Chondrocyte (in vitro differentiated cells): ENCODE results near the gene WDR90. TPM values are rescaled to one million over a fixed set of nuclear protein-coding genes. Genes with fewer than 3 reads are reported as not detected.

Experiments
- DNase-seq: peaks from one replicate; pipeline ENCODE4 v3.0.0; 2021; ENCODE audit warnings: mixed read lengths, low spot score
- H3K27ac Mint-ChIP-seq: one replicate; pipeline ENCODE4 v1.8.0; 2021; ENCODE audit warnings: mild to moderate bottlenecking, moderate library complexity, mixed read lengths; ENCODE audit not compliant: unreplicated experiment
- H3K27me3 Mint-ChIP-seq: 2 replicates; pipeline ENCODE4 v1.8.0; 2021; ENCODE audit warnings: low read depth, mixed read lengths
- H3K36me3 Mint-ChIP-seq: 2 replicates; pipeline ENCODE4 v1.8.0; 2021; ENCODE audit warnings: low read depth, mixed read lengths
- H3K4me1 Mint-ChIP-seq: 2 replicates; pipeline ENCODE4 v1.8.0; 2021; ENCODE audit warnings: low read depth, mild to moderate bottlenecking, mixed read lengths
- H3K4me3 Mint-ChIP-seq: one replicate; pipeline ENCODE4 v1.8.0; 2021; ENCODE audit warnings: mild to moderate bottlenecking, moderate library complexity, mixed read lengths; ENCODE audit not compliant: unreplicated experiment
- H3K9me3 Mint-ChIP-seq: 2 replicates; pipeline ENCODE4 v1.8.0; 2021; ENCODE audit warnings: low read depth, mixed read lengths
- CTCF ChIP-seq: fragments of 200-600 bp; sonication (generic); IDR thresholded peaks from 2 replicates; pipeline ENCODE4 v1.5.0; 2021; ENCODE audit warnings: antibody characterized with exemption, mild to moderate bottlenecking, moderate library complexity
- total RNA-seq: library from RNA; stranded (reverse); gene quantifications from 3 replicates; pipeline ENCODE4 v1.2.1, GENCODE V29; 2021

The WDR90 gene
- total RNA-seq, 1 donor from 2014 or later, result 17.0 TPM

- H3K36me3 Mint-ChIP-seq, result peaks cover 2% of the 10 kb centered on the region
- no peak for TF ChIP-seq CTCF
- peaks cover 30% of the 10 kb centered on the region for H3K4me1 Mint-ChIP-seq
- no peak within 1 kb of the TSS for H3K27ac Mint-ChIP-seq
- no peak for DNase-seq
- H3K9me3 Mint-ChIP-seq, result no peaks in the 10 kb centered on the region
- H3K27me3 Mint-ChIP-seq, result no peaks in the 10 kb centered on the region
- no peak within 1 kb of the TSS for H3K4me3 Mint-ChIP-seq
These were observed 18.3 kb upstream of the WDR90 start, which contains the start of gene WFIKKN1 for GRCh38 chr16:630815-631405. Gene WFIKKN1 (plus strand): TSS chr16:630985. CDS start chr16:631254, 269 bp downstream.

DNA sequence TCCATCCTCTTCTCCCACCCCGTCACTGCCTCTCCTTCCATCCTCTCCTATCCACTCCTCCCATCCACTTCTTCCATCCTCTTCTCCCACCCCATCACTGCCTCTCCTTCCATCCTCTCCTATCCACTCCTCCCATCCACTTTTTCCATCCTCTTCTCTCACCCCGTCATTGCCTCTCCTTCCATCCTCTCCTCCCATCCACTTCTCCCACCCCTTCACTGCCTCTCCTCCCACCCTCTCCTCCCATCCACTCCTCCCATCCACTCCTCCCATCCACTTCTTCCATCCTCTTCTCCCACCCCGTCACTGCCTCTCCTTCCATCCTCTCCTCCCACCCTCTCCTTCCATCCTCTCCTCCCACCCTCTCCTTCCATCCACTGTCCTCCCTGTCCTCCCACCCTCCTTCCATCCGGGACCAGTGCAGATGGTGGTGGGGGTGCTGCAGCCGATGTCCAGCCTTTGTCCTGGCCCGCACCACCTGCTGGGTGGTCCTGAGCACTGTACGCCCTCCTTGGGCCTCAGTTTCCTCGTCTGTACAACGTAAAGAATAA, 17.3 kb upstream of the WDR90 start:
- H3K36me3 Mint-ChIP-seq, result no peaks in the 10 kb centered on the region
- no peak for TF ChIP-seq CTCF
- H3K27ac Mint-ChIP-seq, result no peak overlapping the region
- H3K4me3 Mint-ChIP-seq, result no peak overlapping the region
- H3K4me1 Mint-ChIP-seq, result peaks cover 27% of the 10 kb centered on the region
- no peak for DNase-seq
- no peaks in the 10 kb centered on the region for H3K9me3 Mint-ChIP-seq
- H3K27me3 Mint-ChIP-seq, result no peaks in the 10 kb centered on the region

DNA sequence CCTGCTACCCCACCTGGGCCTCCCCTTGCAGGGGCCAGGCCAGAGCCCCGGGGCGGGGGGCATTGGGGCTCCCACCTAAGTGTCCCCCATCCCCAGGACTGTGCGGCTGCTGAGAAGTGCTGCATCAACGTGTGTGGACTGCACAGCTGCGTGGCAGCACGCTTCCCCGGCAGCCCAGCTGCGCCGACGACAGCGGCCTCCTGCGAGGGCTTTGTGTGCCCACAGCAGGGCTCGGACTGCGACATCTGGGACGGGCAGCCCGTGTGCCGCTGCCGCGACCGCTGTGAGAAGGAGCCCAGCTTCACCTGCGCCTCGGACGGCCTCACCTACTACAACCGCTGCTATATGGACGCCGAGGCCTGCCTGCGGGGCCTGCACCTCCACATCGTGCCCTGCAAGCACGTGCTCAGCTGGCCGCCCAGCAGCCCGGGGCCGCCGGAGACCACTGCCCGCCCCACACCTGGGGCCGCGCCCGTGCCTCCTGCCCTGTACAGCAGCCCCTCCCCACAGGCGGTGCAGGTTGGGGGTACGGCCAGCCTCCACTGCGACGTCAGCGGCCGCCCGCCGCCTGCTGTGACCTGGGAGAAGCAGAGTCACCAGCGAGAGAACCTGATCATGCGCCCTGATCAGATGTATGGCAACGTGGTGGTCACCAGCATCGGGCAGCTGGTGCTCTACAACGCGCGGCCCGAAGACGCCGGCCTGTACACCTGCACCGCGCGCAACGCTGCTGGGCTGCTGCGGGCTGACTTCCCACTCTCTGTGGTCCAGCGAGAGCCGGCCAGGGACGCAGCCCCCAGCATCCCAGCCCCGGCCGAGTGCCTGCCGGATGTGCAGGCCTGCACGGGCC, 16.5 kb upstream of the WDR90 start:
- Mint-ChIP-seq H3K27ac (no peak overlapping the region), H3K4me3 (no peak overlapping the region), H3K4me1 (peaks cover 19% of the 10 kb centered on the region), H3K27me3 (no peaks in the 10 kb centered on the region), H3K36me3 (no peaks in the 10 kb centered on the region), H3K9me3 (no peaks in the 10 kb centered on the region)
- no peak for DNase-seq
- TF ChIP-seq CTCF, result no peak

GRCh38 chr16:633336-634050, 15.7 kb upstream of the WDR90 start:
- Mint-ChIP-seq H3K36me3 (no peaks in the 10 kb centered on the region), H3K27ac (no peak overlapping the region), H3K4me3 (no peak overlapping the region), H3K9me3 (no peaks in the 10 kb centered on the region), H3K27me3 (no peaks in the 10 kb centered on the region), H3K4me1 (peaks cover 13% of the 10 kb centered on the region)
- TF ChIP-seq CTCF, result no peak
- DNase-seq, result no peak
